Fibroblast of skin of left quadriceps (primary cell): ENCODE measurements around the gene JADE3.

Experiments used
- DNase-seq, 2 experiments: peaks; one replicate each; pipeline ENCODE4 v3.0.0-alpha.2; 2013; ENCODE audit warnings: low read depth in 2 of 2

Gene JADE3

GRCh38 chrX:47026198-47026597 lies 114.0 kb downstream of the JADE3 start:
- DNase-seq = no peak

- DNase-seq = peak; percentile 36 to 39
Observed at GRCh38 chrX:47030339-47030738, 118.1 kb downstream of the JADE3 start.

GRCh38 chrX:47047989-47048388 lies 135.8 kb downstream of the JADE3 start:
- no peak for DNase-seq

- DNase-seq = no peak
Observed at GRCh38 chrX:47059142-47059874, 147.1 kb downstream of the JADE3 start.

GRCh38 chrX:47060708-47061107 lies 148.5 kb downstream of the JADE3 start:
- no peak for DNase-seq

- DNase-seq = no peak
Observed at GRCh38 chrX:47061238-47061919, 149.2 kb downstream of the JADE3 start.

- no peak for DNase-seq
Observed at GRCh38 chrX:47063179-47063578, 151.0 kb downstream of the JADE3 start.

GRCh38 chrX:47068214-47068613 lies 156.0 kb downstream of the JADE3 start:
- no peak for DNase-seq

GRCh38 chrX:47068720-47069119 lies 156.5 kb downstream of the JADE3 start:
- DNase-seq = no peak

- no peak for DNase-seq
Observed at GRCh38 chrX:47078129-47079043, 166.2 kb downstream of the JADE3 start, which contains the start of gene RGN. Gene RGN (plus strand): TSS chrX:47078443. CDS start chrX:47081145, 2,702 bp downstream.

GRCh38 chrX:47080215-47080914 lies 168.1 kb downstream of the JADE3 start:
- no peak for DNase-seq

- DNase-seq = no peak
Observed at GRCh38 chrX:47080915-47081236, 168.7 kb downstream of the JADE3 start.

- DNase-seq = no peak
Observed at GRCh38 chrX:47091149-47091775, 179.0 kb downstream of the JADE3 start.

- DNase-seq = peak in 1 of 2 experiments; percentile 3
Observed at GRCh38 chrX:47093248-47093647, 181.0 kb downstream of the JADE3 start.

GRCh38 chrX:47093860-47094259 lies 181.6 kb downstream of the JADE3 start:
- DNase-seq = no peak

GRCh38 chrX:47097018-47097417 lies 184.8 kb downstream of the JADE3 start:
- DNase-seq = no peak

GRCh38 chrX:47098338-47099094 lies 186.3 kb downstream of the JADE3 start:
- DNase-seq = no peak

- DNase-seq = no peak
Observed at GRCh38 chrX:47101206-47101605, 189.0 kb downstream of the JADE3 start.
